GM18870 (cell line): ENCODE results near the gene DEGS1.

Source experiments
- ATAC-seq: cut with Tn5 transposase; IDR thresholded peaks from one replicate; pipeline ENCODE4 v1.9.1; 2021; ENCODE audit warnings: moderate library complexity; ENCODE audit not compliant: unreplicated experiment

Gene DEGS1

GRCh38 chr1:224212618-224213061 lies 29.6 kb downstream of the DEGS1 start:
- no peak for ATAC-seq

GRCh38 chr1:224213438-224214119 lies 30.5 kb downstream of the DEGS1 start:
- no peak for ATAC-seq

DNA sequence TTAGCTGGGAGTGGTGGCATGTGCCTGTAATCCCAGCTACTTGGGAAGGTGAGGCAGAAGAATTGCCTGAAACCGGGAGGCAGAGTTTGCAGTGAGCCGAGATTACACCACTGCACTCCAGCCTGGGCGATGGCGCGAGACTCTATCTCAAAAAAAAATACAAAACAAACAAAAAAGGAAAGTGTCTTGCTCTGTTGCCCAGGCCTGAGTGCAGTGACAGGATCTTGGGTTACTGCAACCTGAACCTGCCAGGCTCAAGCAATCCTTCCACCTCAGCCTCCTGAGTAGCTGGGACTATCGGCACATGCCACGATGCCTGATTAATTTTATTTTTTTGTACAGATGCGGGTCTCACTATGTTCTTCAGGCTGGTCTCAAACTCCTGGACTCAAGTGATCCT lies 33.3 kb downstream of the DEGS1 start:
- ATAC-seq: no peak

DNA sequence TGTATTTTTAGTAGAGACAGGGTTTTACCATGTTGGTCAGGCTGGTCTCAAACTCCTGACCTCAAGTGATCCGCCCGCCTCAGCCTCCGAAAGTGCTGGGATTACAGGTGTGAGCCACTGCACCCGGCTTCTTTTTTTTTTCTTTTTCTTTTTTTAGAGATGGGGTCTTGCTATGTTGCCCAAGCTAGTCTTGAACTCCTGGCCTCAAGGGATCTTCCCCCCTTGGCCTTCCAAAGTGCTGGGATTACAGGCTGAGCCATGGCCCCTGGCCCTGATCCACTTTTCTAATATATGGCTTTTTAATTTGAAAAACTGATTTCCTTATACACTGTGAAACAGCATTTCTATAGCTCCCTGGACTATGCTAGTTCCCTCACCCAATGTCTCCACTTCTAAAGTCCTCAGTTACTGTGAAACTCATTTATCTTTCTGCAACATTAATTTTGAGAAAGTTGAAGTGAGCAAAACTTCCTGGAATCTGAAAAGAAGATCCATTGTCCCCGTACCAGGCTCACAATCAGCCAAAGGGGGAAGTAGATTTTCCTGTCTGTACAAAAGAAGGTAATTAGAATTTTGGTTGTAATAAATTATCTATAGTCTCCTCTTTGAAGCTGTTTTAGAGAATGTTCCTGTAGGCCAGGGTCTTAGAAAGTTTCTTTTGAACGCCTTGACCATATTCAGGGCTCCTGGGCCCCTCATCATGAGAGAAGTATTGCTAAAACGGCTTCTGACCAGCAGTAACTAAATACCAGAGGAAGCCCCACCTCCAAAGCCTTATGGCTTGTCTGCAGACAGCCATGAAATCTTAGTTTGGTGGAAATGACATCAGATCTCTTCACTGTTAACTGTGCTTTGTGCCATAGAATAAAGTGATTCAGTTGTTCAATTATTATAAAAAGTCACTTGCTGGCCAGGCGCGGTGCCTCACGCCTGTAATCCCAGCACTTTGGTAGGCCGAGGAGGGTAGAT lies 34.9 kb downstream of the DEGS1 start:
- no peak for ATAC-seq

DNA sequence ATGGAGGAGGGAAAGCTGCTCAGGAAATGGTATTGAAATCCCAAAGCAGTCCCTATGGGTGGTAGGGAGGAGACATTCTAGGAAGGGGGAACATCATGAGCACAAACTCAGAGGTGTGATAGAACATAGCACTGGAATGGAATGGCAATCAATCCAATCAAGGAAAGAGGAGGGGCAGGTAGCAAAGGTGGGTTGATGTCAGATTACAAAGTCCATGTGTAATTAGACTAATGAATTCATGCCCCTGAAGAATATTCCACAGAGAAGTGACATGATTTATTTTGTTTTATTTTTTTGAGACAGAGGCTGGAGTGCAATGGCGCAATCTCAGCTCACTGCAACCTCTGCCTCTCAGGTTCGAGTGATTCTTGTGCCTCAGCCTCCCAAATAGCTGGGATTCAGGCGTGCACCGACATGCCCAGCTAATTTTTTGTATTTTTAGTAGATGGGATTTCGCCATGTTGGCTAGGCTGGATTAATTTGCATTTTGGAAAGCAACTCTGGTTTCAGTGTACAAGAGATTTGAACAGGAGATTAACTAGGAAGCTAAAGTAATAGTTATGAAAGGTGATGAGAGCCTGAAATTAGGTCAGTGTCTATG lies 36.1 kb downstream of the DEGS1 start:
- ATAC-seq: no peak

DNA sequence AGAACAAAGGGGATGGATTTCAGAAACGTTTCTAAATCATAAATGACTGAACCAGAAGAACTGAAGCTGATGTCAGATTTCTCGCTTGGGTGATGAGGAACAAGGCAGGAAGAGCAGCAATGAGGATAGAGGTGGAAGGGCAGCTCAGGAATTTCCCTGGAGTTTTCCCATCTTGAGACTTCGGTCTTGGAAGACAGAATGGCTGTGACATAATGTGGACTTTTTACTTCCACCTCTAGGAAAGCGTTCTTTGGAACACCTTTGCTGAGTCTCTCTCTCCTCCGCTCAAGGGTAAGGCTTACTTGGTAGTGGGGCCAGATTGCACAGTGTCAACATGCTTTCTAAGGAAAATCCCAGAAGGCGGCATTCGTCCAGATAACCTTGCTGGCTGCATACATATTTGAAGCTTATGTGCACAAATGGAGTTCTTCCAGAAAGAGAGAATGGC lies 36.6 kb downstream of the DEGS1 start:
- no peak for ATAC-seq

- no peak for ATAC-seq
These were observed 41.0 kb downstream of the DEGS1 start for GRCh38 chr1:224223819-224224714.

- ATAC-seq: no peak
These were observed 43.9 kb downstream of the DEGS1 start for GRCh38 chr1:224226849-224227502.

DNA sequence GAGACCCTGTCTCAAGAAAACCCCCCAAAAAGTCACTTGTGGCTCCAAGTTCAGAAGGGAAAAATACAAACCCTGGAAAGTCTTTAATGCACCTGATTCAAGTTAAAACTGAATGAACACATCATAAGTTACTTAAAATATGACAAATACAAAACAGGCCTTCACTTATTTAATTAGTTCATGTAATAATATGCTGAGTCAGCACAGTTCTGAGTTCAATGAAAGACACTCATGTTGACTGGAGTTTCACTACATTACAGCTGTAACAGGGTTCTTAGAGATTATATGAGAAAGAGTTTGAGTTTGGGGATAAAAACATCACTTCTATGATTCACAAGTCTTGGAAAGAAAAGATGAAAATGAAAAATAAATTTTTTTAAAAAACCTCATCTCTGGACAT lies 51.0 kb downstream of the DEGS1 start:
- no peak for ATAC-seq

- ATAC-seq: no peak
These were observed 52.9 kb downstream of the DEGS1 start for GRCh38 chr1:224235813-224236493.

GRCh38 chr1:224237119-224237881 lies 54.3 kb downstream of the DEGS1 start:
- ATAC-seq: no peak

DNA sequence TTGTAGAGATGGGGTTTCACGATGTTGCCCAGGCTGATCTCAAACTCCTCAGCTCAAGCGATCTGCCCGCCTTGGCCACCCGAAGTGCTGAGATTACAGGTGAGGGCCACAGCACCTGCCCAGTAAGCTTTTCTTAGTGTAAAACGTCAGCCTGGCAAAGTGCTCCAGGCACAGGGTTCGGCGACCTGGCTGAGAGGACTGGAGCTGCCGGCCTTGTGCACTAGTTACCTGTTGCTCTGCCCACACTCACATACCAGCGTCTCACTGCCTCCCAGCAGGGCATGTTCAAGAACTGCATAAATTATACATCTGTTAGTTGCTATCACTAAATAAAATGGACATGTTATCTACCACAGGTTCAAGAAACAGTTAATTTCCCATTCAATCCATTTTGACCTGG lies 55.2 kb downstream of the DEGS1 start:
- no peak for ATAC-seq

DNA sequence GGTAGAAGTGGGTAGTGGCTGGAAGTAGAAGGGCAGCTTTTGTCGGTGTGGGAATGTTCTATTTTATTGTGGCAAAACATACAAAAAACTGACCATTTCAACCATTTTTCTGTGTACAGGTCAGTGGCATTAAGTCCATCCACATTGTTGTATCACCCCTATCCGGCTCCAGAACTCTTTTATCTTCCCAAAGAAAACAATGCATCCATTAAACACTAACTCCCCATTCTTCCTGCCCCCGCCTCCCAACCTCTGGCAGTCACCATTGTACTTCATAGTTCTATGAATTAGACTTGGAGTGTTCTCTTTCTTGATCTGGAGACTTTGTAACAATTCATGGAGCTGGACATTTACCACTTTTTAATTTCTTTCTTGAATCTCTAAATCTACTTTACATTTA lies 55.7 kb downstream of the DEGS1 start:
- ATAC-seq: no peak
